SIG-M5 treated with dmso at 0.1 percent for 504 hours (cell line): Measurements from ENCODE around the gene DDHD1.
"Not testable (repeated sequence)": the region's sequence is repeated elsewhere in the genome, so short reads cannot be mapped to it uniquely, and the experiment has no call there.

Experiments
- DNase-seq: peaks from one replicate; lab custom pipeline; 2025; ENCODE audit not compliant: unreplicated experiment; lab: John Stamatoyannopoulos, UW

DDHD1 gene

GRCh38 chr14:53109105-53110041, 43.8 kb downstream of the DDHD1 start:
- DNase-seq: peak; percentile 33

GRCh38 chr14:53108292-53109104, 44.6 kb downstream of the DDHD1 start:
- DNase-seq: no peak

GRCh38 chr14:53106768-53107167, 46.4 kb downstream of the DDHD1 start:
- DNase-seq: no peak

GRCh38 chr14:53103636-53104340, 49.3 kb downstream of the DDHD1 start:
- peak; percentile 21 for DNase-seq

GRCh38 chr14:53093206-53093605, 59.9 kb downstream of the DDHD1 start:
- no peak for DNase-seq

GRCh38 chr14:53090853-53091252, 62.3 kb downstream of the DDHD1 start:
- no peak for DNase-seq

GRCh38 chr14:53084954-53085353, 68.2 kb downstream of the DDHD1 start:
- not testable (repeated sequence) for DNase-seq

GRCh38 chr14:53064475-53064874, 88.6 kb downstream of the DDHD1 start:
- no peak for DNase-seq

GRCh38 chr14:53062856-53063255, 90.3 kb downstream of the DDHD1 start:
- no peak for DNase-seq

GRCh38 chr14:53060046-53060445, 93.1 kb downstream of the DDHD1 start:
- DNase-seq: no peak

- peak; percentile 41 for DNase-seq
These were observed 98.1 kb downstream of the DDHD1 start for GRCh38 chr14:53055003-53055402.

- DNase-seq: no peak
These were observed 98.7 kb downstream of the DDHD1 start for GRCh38 chr14:53054457-53054856.

GRCh38 chr14:53048631-53049030, 104.5 kb downstream of the DDHD1 start:
- DNase-seq: no peak

GRCh38 chr14:53047307-53048069, 105.6 kb downstream of the DDHD1 start:
- DNase-seq: no peak

- no peak for DNase-seq
These were observed 108.6 kb downstream of the DDHD1 start for GRCh38 chr14:53044486-53044885.

GRCh38 chr14:53043027-53043581, 110.0 kb downstream of the DDHD1 start:
- no peak for DNase-seq

GRCh38 chr14:53042480-53042879, 110.6 kb downstream of the DDHD1 start:
- no peak for DNase-seq

- no peak for DNase-seq
These were observed 112.1 kb downstream of the DDHD1 start for GRCh38 chr14:53041067-53041466.

- no peak for DNase-seq
These were observed 114.5 kb downstream of the DDHD1 start for GRCh38 chr14:53038629-53039028.

- DNase-seq: no peak
These were observed 116.1 kb downstream of the DDHD1 start for GRCh38 chr14:53037016-53037415.
